ENCODE data around the gene UBASH3B.
A peak's percentile ranks its signal among the peaks of the same experiment; 100 is the strongest.

Gene UBASH3B

GRCh38 chr11:122734848-122735496 is 79.5 kb downstream of the UBASH3B start:
- no peak for DNase-seq

GRCh38 chr11:122737951-122738693 is 82.6 kb downstream of the UBASH3B start:
- DNase-seq: no peak

- peak; percentile 71 for DNase-seq
Observed at GRCh38 chr11:122741613-122742300, 86.2 kb downstream of the UBASH3B start.

DNA sequence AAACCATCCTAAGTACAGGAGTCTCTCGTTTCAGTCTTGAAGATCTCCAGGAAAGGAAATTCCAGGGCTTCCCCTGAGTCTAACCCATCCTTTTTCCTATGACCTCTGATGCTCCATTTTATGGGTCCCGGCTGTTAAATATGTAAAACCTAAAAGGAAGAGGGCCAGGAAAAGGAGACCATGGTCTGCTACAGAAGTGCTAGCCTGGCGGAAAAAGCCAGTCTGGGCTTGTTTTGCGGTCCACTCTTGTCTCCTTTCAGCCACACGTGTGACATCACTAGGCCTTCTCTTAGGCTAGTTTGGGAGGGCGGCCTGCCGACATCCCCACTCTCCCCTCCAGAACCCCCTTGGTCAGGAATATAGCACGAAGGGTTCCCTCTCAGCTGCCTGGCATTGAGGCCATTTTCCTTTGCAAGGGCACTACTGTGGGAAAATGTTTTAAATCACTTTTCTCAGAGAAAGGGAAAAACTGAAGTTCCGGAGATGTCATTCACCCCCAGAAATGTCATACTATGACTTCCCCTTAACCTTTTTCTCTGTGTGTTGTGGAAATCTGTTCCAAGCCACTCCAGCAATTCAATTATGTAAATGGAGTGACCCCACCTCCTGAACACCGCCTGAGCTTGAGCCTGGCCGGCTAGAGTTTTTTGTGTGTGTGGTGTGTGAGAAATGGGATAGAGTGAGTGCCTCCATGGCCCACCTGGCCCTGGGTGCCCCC is 86.9 kb downstream of the UBASH3B start:
- DNase-seq: no peak

GRCh38 chr11:122743097-122743741 is 87.7 kb downstream of the UBASH3B start:
- no peak for DNase-seq

DNA sequence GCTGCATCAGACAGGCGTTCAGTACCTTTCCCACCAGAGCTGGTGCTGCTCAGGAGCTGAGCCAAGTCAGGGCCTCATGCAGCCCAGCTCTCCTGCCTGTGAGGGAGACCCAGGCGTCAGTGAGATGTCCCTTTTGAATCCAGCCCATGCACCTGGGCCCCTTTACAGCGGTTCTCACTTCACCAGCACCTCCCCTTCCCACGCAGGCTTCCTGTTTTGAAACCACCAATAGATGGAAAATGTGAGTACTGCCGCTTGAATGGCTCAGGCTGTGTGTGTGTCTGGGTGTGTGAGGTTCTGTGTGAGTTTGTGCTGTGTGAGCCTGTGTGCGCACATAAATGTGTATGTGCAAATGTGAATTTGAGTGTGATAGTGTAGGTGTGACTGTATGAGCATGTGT is 88.4 kb downstream of the UBASH3B start:
- peak; percentile 72 for DNase-seq

DNA sequence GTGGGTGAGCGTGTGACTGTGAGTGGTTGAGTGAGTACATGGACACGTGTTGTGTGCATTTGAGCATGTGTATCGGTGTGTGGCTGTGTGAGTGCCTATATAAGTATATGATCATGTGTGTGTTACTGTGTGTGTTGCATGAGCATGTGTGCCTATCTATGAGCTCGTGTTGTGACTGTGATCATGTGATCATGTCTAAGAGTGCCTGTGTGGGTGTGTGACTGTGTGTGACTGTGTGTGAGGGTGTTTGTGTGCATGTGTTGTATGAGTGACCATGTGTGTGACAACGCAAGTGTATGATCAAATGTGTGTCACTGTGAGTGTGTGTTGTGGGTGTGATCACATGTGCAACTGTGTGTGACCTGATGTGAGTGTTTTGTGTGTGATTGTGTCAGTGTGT is 88.8 kb downstream of the UBASH3B start:
- no peak for DNase-seq

DNA sequence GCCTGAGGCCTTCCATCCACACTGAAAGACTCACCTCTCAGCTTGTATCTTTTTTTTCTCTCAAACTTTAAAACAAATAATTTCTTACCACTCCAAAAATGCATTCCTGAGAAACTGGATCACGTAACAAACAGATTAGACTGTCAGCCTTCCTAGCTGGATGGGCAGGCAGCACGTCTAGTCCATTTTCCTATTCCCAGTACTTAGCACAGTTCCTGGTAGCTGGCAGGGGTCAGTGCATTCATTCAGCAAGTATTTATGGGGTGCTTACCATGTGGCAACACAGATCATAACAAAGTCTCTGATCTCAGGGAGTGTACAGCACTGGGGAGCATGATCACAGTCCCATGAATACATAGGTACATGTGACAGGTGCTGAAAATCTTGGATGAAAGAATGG is 89.6 kb downstream of the UBASH3B start:
- DNase-seq: no peak

- no peak for DNase-seq
Observed at GRCh38 chr11:122746050-122746478, 90.5 kb downstream of the UBASH3B start.

DNA sequence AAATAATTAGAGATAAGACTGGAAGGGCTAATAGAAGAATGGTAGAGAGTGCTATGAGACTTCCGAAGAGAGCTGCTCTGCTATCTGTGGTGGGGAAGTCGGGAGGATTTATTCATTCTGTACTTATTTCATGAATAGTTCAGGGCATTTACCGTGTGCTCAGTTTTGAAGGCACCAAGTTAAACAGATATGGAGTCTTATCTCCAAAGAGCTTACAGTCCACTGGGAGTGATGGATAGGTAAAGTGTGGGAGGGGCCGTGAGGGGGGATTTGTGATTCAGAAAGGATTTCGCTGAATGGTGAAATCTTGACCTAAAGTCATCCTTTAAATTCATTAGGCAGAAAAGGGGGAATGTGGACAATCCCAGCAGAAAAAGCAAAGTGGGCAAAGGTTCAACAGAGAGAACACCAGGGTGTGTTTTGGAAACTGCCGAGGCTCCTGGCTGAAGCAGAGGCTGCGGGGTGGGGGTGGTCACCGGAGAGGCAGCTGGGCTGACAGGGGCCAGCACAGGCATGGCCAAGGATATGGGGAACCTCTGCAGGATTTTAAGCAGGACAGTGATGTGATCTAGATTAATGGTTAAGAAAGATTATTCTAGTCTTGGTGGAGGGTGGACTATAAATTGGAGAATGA is 91.2 kb downstream of the UBASH3B start:
- DNase-seq: no peak

- no peak for DNase-seq
Observed at GRCh38 chr11:122747351-122747781, 91.8 kb downstream of the UBASH3B start.

- DNase-seq: peak; percentile 52
Observed at GRCh38 chr11:122749005-122749687, 93.6 kb downstream of the UBASH3B start.

DNA sequence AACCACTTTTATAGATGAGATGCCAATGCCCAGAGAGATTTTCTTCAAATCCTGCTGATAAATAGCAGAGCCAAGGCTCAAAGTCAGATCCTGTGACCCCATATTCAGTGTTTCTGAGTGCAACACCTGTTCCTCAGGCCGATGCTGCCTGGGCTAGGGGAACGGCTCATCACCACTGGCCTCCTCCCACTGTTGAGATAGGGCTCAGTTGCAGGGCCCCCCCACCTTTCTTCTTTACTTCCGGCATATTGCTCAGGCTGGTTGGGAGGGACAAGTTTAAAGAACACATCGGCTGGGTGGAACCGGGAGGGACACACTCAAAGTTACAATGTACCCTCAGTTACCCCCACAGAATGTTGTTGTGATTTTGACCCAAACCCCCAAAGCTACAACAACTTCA is 94.5 kb downstream of the UBASH3B start:
- DNase-seq: no peak

DNA sequence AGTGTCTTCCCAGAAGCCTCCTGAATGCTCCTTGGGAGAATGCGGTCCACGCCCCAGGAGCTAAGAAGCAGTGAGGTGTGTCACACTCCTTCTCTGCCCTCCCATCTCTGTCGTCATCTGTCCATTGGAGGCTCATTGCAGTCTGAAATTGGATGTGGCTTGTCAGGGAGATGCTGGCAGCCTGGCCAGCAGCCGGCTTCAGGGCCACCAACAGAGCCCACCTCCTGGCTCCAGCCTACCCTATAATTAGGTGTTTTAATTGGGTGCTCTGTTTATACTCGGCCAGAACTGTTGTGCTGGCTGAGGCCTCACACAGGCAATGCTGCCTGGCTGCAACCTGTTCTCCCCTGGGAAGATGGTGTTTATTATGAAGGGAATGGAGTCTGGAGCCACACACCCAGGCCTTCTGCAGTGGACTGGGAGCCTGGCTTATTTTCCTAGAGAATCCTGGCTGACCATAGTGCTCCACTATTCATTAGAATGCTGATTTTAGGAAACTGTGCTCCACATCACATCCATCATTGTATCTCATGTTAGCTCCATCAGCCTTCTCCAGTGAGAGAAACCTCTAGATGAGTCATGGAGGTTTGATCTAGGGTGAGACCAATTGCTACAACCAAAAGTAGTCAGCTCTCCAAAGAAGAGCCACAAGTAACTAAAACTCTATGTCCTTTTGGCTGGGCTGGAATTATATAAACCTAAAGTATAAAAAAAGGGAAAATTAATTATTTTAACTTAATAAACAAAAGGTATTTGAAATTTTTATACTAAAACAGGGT is 96.0 kb downstream of the UBASH3B start:
- DNase-seq: peak; percentile 38

DNA sequence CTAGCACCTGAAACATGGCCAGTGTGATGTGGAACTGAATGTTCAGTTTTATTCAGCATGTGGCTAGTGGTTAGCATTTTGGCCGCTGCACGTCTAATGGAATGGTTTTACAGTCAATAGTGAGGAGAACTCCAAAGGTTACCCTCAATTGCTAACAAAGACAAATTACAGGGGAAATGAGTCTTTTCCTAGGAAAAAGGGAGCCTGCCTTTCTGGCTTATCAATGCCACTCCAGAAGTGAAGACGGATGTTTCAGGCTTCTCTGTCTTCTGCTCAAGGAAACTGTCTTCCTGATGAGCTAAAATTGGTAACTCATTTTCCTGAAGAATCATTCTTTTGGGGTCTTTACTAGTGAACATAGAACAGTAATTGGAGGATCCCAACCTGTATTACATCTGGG is 98.5 kb downstream of the UBASH3B start:
- no peak for DNase-seq

DNA sequence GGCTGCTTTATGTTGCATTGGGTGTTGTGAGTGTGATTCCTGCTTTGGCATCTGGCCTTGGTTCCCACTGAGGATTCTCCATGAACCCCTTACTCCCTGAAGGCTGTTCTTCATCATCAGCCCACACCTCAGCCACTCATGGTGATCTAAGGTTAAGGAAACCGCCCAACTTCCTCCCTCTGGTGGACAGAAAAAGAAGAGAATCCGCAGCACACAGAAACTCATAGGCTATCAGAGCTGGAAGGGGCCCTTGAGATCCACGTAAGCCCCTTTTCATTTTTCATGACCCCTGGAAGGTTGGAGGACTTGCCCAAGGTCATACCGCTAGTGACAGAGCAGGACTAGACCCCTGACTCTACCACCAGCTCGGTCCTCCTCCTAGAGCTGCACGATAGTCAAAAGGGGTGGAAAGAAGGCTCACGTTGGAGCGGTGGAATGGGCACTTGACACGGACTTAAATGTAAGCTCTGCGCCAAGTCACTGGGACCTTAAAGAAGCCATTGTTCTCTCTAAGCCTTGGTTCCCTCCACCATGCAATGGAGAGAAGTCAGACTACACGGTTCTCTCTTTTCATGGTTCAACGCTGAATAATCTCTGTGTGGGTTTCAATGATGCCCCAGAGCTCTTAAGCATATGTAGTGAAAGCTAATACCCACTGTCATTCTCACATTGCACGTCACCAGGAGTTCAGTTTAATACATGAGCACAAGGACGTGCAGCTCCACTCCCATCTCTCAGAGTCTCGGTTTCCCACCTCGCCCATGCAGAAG is 99.2 kb downstream of the UBASH3B start:
- no peak for DNase-seq

DNA sequence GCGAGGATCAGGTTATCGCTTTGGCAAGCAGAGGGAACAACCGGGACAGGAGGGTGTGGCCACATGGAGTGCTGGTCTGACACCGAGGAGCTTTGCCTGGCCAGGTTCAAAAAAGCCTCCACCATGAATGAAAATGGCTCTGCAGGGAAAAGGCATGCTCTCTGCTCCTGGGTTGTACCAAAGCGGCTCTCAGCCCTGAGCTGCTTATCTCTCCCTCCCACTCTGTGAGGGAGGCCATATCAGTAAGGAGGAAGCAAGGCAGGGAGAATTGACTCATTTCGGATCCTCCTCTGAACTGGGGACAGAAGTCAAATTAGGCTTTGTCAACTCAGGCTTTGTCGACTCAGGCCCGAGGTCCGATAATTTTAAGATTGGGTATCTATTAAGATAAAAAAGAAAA is 99.9 kb downstream of the UBASH3B start:
- no peak for DNase-seq

- no peak for DNase-seq
Observed at GRCh38 chr11:122755941-122756340, 100.4 kb downstream of the UBASH3B start.

DNA sequence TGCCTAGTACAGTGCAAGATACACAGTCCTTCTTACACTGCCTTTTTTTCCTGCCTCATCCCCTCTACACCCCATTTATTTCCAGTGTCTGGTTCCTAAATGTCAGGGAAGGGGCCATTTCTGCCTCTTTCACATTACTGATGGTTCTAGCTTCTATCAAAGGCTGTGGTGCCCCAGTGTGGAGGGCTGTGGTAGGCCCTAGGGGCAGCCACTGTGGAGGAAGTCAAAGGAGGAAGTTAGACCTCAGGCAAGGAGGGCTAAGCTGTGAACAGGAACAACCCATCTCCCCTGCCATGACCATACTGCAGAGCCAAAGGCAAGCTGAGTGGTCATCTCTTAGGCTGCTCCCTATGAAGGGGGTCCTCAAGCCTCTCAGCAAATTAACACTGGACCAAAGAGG is 100.9 kb downstream of the UBASH3B start:
- no peak for DNase-seq

- no peak for DNase-seq
Observed at GRCh38 chr11:122757201-122757600, 101.7 kb downstream of the UBASH3B start.
